Astrocyte (in vitro differentiated cells and primary cell): Measurements from ENCODE around the gene SMG7. TPM values are rescaled to one million over a fixed set of nuclear protein-coding genes. Genes with fewer than 3 reads are reported as not detected.

Experiments used
- DNase-seq: peaks from one replicate; pipeline ENCODE4 v3.0.0-alpha.2; 2010; ENCODE audit warnings: low read depth
- FAIRE-seq: peaks from 2 replicates; lab custom pipeline; 2011; peaks lifted over from hg19 to GRCh38; lab: Jason Lieb, UNC
- H2AFZ ChIP-seq: 2 replicates; pipeline ENCODE4 v1.6.0; 2012; ENCODE audit warnings: low read depth, low read length, inconsistent platforms
- H3K27ac ChIP-seq: 2 replicates; pipeline ENCODE4 v1.5.1; 2011; ENCODE audit warnings: low read depth, low read length, inconsistent platforms
- H3K27me3 ChIP-seq: 2 replicates; pipeline ENCODE4 v1.6.0; 2011; ENCODE audit warnings: low read length, inconsistent platforms; ENCODE audit not compliant: insufficient read depth
- H3K36me3 ChIP-seq: 2 replicates; pipeline ENCODE4 v1.5.1; 2011; ENCODE audit warnings: low read length, inconsistent platforms; ENCODE audit not compliant: insufficient read depth
- H3K4me1 ChIP-seq: 2 replicates; pipeline ENCODE4 v1.5.1; 2011; ENCODE audit warnings: low read length, inconsistent platforms; ENCODE audit not compliant: insufficient read depth
- H3K4me2 ChIP-seq: 2 replicates; pipeline ENCODE4 v1.6.0; 2012; ENCODE audit warnings: low read length, inconsistent platforms
- H3K4me3 ChIP-seq: 2 replicates; pipeline ENCODE4 v1.5.1; 2011; ENCODE audit warnings: low read depth, mild to moderate bottlenecking, low read length, inconsistent platforms; ENCODE audit not compliant: insufficient read depth
- H3K79me2 ChIP-seq: 2 replicates; pipeline ENCODE4 v1.6.0; 2012; ENCODE audit warnings: mild to moderate bottlenecking, low read length, inconsistent platforms; ENCODE audit not compliant: insufficient read depth
- H3K9ac ChIP-seq: 2 replicates; pipeline ENCODE4 v1.6.0; 2012; ENCODE audit warnings: mild to moderate bottlenecking, low read length, inconsistent platforms
- H3K9me3 ChIP-seq: 2 replicates; pipeline ENCODE4 v1.5.1; 2012; ENCODE audit warnings: low read depth, mild to moderate bottlenecking, low read length, inconsistent platforms; ENCODE audit not compliant: insufficient read depth
- H4K20me1 ChIP-seq: 2 replicates; pipeline ENCODE4 v1.6.0; 2012; ENCODE audit warnings: low read length, inconsistent platforms; ENCODE audit not compliant: insufficient read depth
- H3K27ac Mint-ChIP-seq: one replicate; pipeline ENCODE4 v1.8.0; 2021; ENCODE audit warnings: mild to moderate bottlenecking, mixed read lengths; ENCODE audit not compliant: unreplicated experiment
- H3K27me3 Mint-ChIP-seq: one replicate; pipeline ENCODE4 v1.8.0; 2021; ENCODE audit warnings: low read depth, mixed read lengths; ENCODE audit not compliant: unreplicated experiment
- H3K36me3 Mint-ChIP-seq: one replicate; pipeline ENCODE4 v1.8.0; 2021; ENCODE audit warnings: low read depth, mixed read lengths; ENCODE audit not compliant: unreplicated experiment
- H3K4me1 Mint-ChIP-seq: one replicate; pipeline ENCODE4 v1.8.0; 2021; ENCODE audit warnings: low read depth, mixed read lengths; ENCODE audit not compliant: unreplicated experiment
- H3K4me3 Mint-ChIP-seq: one replicate; pipeline ENCODE4 v1.8.0; 2021; ENCODE audit warnings: mild to moderate bottlenecking, moderate library complexity, mixed read lengths; ENCODE audit not compliant: unreplicated experiment
- H3K9me3 Mint-ChIP-seq: one replicate; pipeline ENCODE4 v1.8.0; 2021; ENCODE audit warnings: mild to moderate bottlenecking, mixed read lengths; ENCODE audit not compliant: unreplicated experiment
- CTCF ChIP-seq: IDR thresholded peaks from 2 replicates; pipeline ENCODE4 v1.5.1; 2011; ENCODE audit warnings: low read depth, mild to moderate bottlenecking, inconsistent platforms, low read length, moderate library complexity; ENCODE audit not compliant: insufficient read depth
- EZH2 ChIP-seq: IDR thresholded peaks from 2 replicates; pipeline ENCODE4 v1.6.1; 2012; ENCODE audit warnings: mild to moderate bottlenecking, low read length, inconsistent platforms; ENCODE audit not compliant: insufficient read depth
- total RNA-seq: library from RNA; stranded (reverse); gene quantifications from 2 replicates; pipeline ENCODE4 v1.2.1, GENCODE V29; 2021

SMG7 gene
- total RNA-seq, 1 donor from 2014 or later = 59.8 TPM

- Histone ChIP-seq H3K9ac (no peak overlapping the region), H3K27me3 (no peaks in the 10 kb centered on the region), H2AFZ (no peak overlapping the region), H3K27ac (no peak overlapping the region), H3K4me3 (no peak overlapping the region), H3K4me1 (peaks cover 6% of the 10 kb centered on the region), H4K20me1 (peaks cover 4% of the 10 kb centered on the region), H3K36me3 (peaks cover 8% of the 10 kb centered on the region), H3K9me3 (no peaks in the 10 kb centered on the region), H3K79me2 (peaks cover 5% of the 10 kb centered on the region), H3K4me2 (no peak overlapping the region)
- TF ChIP-seq CTCF (no peak), EZH2 (no peak)
- Mint-ChIP-seq H3K4me1 (peaks cover 13% of the 10 kb centered on the region), H3K27ac (no peak overlapping the region), H3K36me3 (peaks cover 5% of the 10 kb centered on the region), H3K9me3 (no peaks in the 10 kb centered on the region), H3K27me3 (no peaks in the 10 kb centered on the region), H3K4me3 (no peak overlapping the region)
- DNase-seq (no peak), FAIRE-seq (no peak)
Measured at GRCh38 chr1:183516725-183517124, 44.4 kb downstream of the SMG7 start.

- Histone ChIP-seq H3K9ac (no peak overlapping the region), H3K9me3 (no peaks in the 10 kb centered on the region), H3K36me3 (peaks cover 10% of the 10 kb centered on the region), H3K27me3 (no peaks in the 10 kb centered on the region), H4K20me1 (no peaks in the 10 kb centered on the region), H3K27ac (no peak overlapping the region), H3K4me1 (peaks cover 6% of the 10 kb centered on the region), H3K4me2 (no peak overlapping the region), H3K79me2 (no peaks in the 10 kb centered on the region), H2AFZ (no peak overlapping the region), H3K4me3 (no peak overlapping the region)
- H3K9me3 Mint-ChIP-seq = no peaks in the 10 kb centered on the region
- H3K4me1 Mint-ChIP-seq = peaks cover 13% of the 10 kb centered on the region
- FAIRE-seq (no peak), DNase-seq (no peak)
- no peak overlapping the region for H3K4me3 Mint-ChIP-seq
- H3K36me3 Mint-ChIP-seq = peaks cover 8% of the 10 kb centered on the region
- peak overlapping the region; percentile 36 for H3K27ac Mint-ChIP-seq
- no peak for TF ChIP-seq CTCF
- TF ChIP-seq EZH2 = no peak
- no peaks in the 10 kb centered on the region for H3K27me3 Mint-ChIP-seq
Measured at GRCh38 chr1:183517401-183517800, 45.1 kb downstream of the SMG7 start.

- H3K9me3 ChIP-seq = no peaks in the 10 kb centered on the region
- peaks cover 11% of the 10 kb centered on the region for H3K36me3 ChIP-seq
- Mint-ChIP-seq H3K4me1 (peaks cover 4% of the 10 kb centered on the region), H3K9me3 (no peaks in the 10 kb centered on the region), H3K4me3 (no peak overlapping the region), H3K27me3 (no peaks in the 10 kb centered on the region), H3K36me3 (peaks cover 8% of the 10 kb centered on the region), H3K27ac (no peak overlapping the region)
- no peak overlapping the region for H3K27ac ChIP-seq
- H3K4me2 ChIP-seq = no peak overlapping the region
- no peak overlapping the region for H3K4me3 ChIP-seq
- H4K20me1 ChIP-seq = peaks cover 4% of the 10 kb centered on the region
- H3K27me3 ChIP-seq = no peaks in the 10 kb centered on the region
- no peaks in the 10 kb centered on the region for H3K4me1 ChIP-seq
- TF ChIP-seq CTCF (no peak), EZH2 (no peak)
- no peak overlapping the region for H2AFZ ChIP-seq
- FAIRE-seq = no peak
- H3K9ac ChIP-seq = no peak overlapping the region
- H3K79me2 ChIP-seq = no peaks in the 10 kb centered on the region
- no peak for DNase-seq
Measured at GRCh38 chr1:183520379-183520778, 48.1 kb downstream of the SMG7 start.
